ENCODE measurements around the gene ATXN7L3B. TPM values are rescaled to one million over a fixed set of nuclear protein-coding genes. Genes with fewer than 3 reads are reported as not detected.

ATXN7L3B gene
- total and polyA plus RNA-seq, 8 donors: 26.1 to 62.5 (median 55.8) TPM

DNA sequence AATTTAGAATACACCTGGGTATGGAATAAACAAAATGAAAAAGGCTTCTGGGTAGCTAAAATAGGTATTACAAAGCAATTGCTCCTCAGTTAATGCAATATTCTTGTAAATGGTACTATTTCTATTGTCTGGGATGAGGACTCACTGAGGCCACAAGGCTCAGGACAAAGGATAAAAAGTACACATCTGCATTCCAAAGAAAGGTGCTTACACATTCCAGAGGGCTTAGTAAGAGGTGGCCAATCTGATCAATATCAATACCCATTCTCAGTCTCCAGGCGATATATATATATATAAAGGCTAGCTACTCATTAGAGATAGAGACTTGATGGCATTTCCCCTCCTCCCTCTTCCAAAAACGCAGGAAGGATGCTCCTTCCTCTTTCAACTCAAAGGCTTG is 43.8 kb downstream of the ATXN7L3B start:
- TF ChIP-seq, protein P1, sequence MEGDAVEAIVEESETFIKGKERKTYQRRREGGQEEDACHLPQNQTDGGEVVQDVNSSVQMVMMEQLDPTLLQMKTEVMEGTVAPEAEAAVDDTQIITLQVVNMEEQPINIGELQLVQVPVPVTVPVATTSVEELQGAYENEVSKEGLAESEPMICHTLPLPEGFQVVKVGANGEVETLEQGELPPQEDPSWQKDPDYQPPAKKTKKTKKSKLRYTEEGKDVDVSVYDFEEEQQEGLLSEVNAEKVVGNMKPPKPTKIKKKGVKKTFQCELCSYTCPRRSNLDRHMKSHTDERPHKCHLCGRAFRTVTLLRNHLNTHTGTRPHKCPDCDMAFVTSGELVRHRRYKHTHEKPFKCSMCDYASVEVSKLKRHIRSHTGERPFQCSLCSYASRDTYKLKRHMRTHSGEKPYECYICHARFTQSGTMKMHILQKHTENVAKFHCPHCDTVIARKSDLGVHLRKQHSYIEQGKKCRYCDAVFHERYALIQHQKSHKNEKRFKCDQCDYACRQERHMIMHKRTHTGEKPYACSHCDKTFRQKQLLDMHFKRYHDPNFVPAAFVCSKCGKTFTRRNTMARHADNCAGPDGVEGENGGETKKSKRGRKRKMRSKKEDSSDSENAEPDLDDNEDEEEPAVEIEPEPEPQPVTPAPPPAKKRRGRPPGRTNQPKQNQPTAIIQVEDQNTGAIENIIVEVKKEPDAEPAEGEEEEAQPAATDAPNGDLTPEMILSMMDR (IDR thresholded peaks at IDR 0.05): no peak
- intact Hi-C loops (cut with DNase I): no loop called here
- Histone ChIP-seq H3K9me3 (no peaks in the 10 kb centered on the region), H3K4me1 (no peaks in the 10 kb centered on the region), H3K4me3 (no peak overlapping the region), H3K27me3 (no peaks in the 10 kb centered on the region), H3K36me3 (no peaks in the 10 kb centered on the region), H3K27ac (no peak overlapping the region)
- ATAC-seq (no peak), DNase-seq (no peak)

DNA sequence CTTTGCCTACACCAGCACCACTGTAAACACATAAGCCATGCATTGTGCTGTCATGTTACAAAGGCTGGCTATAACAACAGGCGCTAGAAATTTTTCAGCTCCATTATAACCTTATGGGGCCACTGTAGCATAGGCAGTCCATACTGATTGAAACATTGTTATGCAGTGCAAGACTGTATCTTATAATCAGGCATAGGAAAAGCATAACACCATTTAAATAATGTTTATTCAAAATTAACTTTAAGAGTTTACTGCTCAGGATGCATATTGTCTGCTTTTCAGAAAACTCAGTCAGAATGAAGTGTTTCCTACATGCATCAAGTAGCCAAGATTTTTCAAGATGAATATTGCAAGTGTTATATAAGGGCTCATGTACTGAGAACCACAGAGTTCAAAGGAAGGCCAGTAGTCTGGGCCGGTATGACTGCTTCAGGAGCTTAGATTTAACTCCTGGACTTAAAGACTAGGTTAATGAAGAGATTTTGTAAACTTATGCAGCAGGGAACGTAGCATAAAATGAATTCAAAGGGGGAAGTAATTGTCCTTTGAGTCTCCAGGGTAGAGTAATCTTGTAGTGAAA is 46.9 kb downstream of the ATXN7L3B start:
- TF ChIP-seq, protein P1 (IDR thresholded peaks at IDR 0.05): no peak
- H3K4me3 ChIP-seq: no peak overlapping the region
- no peaks in the 10 kb centered on the region for H3K4me1 ChIP-seq
- no peak for ATAC-seq
- H3K36me3 ChIP-seq: no peaks in the 10 kb centered on the region
- no peak overlapping the region for H3K27ac ChIP-seq
- no peaks in the 10 kb centered on the region for H3K9me3 ChIP-seq
- no peaks in the 10 kb centered on the region for H3K27me3 ChIP-seq
- DNase-seq: no peak
- intact Hi-C loops (cut with DNase I): no loop called here

- Histone ChIP-seq H3K27me3 (no peaks in the 10 kb centered on the region), H3K9me3 (no peaks in the 10 kb centered on the region), H3K4me3 (no peak overlapping the region), H3K27ac (no peak overlapping the region), H3K36me3 (no peaks in the 10 kb centered on the region), H3K4me1 (no peaks in the 10 kb centered on the region)
- TF ChIP-seq, protein P1 (IDR thresholded peaks at IDR 0.05): no peak
- DNase-seq: no peak
- ATAC-seq: no peak
- intact Hi-C loops (cut with DNase I): no loop called here
Observed at GRCh38 chr12:74586251-74586650, 48.6 kb downstream of the ATXN7L3B start.

Data from left lung (tissue), 10 donors.